HEK293 (cell line): ENCODE measurements around the gene MYADML2.

Experiments
- CTCF ChIA-PET: fragments of 350-600 bp; formaldehyde crosslinking; extraction: SDS; loops from one replicate; lab custom pipeline; 2021; ENCODE audit warnings: antibody characterized with exemption; lab: Yijun Ruan, JAX
- POLR2A ChIA-PET: fragments of 300-600 bp; formaldehyde crosslinking; extraction: SDS; loops from one replicate; lab custom pipeline; 2020; ENCODE audit warnings: antibody characterized with exemption, inconsistent platforms; lab: Yijun Ruan, JAX
- H3K27ac ChIP-seq: fragments of 200-500 bp; sonication (Bioruptor generic); 2 replicates; pipeline ENCODE4 v1.5.1; 2014; ENCODE audit warnings: low read depth, low read length, control low read depth, inconsistent platforms; ENCODE audit errors: extremely low read depth
- H3K36me3 ChIP-seq, 2 experiments: fragments of 200-500 bp in 1 of 2; sonication (Bioruptor generic) in 1 of 2; 1 replicate in 1 of 2; 2 replicates in 1 of 2; pipeline ENCODE4 v1.5.1; 2014 to 2017; ENCODE audit warnings: inconsistent platforms in 2 of 2, low read length in 2 of 2; ENCODE audit not compliant: control insufficient read depth in 2 of 2, insufficient read depth in 1 of 2
- H3K4me1 ChIP-seq: fragments of 200-500 bp; sonication (Bioruptor generic); 2 replicates; pipeline ENCODE4 v1.5.1; 2014; ENCODE audit warnings: mild to moderate bottlenecking, low read length, inconsistent platforms; ENCODE audit not compliant: control insufficient read depth, insufficient read depth
- H3K4me3 ChIP-seq: 2 replicates; pipeline ENCODE4 v1.5.1; 2011; ENCODE audit warnings: low read depth, mild to moderate bottlenecking, control low read depth, low read length, moderate library complexity
- H3K9me3 ChIP-seq: fragments of 200-500 bp; sonication (Bioruptor generic); 2 replicates; pipeline ENCODE4 v1.5.1; 2014; ENCODE audit warnings: low read depth, low read length, inconsistent platforms; ENCODE audit not compliant: control insufficient read depth, insufficient read depth
- AEBP2 ChIP-seq: fragments of 450-650 bp; formaldehyde crosslinking; IDR thresholded peaks from 2 replicates; pipeline ENCODE4 v1.5.1; 2016; ENCODE audit warnings: missing biosample characterization, missing genetic modification characterization, borderline replicate concordance
- EGR2 ChIP-seq: fragments of 450-650 bp; formaldehyde crosslinking; IDR thresholded peaks from 2 replicates; pipeline ENCODE4 v1.5.1; 2016; ENCODE audit warnings: low read depth, missing biosample characterization, missing genetic modification characterization
- ELK4 ChIP-seq: IDR thresholded peaks from 2 replicates; pipeline ENCODE4 v1.6.1; 2011; ENCODE audit warnings: mild to moderate bottlenecking, low read depth, low read length, borderline replicate concordance
- GLIS2 ChIP-seq: fragments of 450-650 bp; formaldehyde crosslinking; IDR thresholded peaks from 2 replicates; pipeline ENCODE4 v1.5.1; 2016; ENCODE audit warnings: missing biosample characterization, missing genetic modification characterization
- HIC1 ChIP-seq: fragments of 450-650 bp; formaldehyde crosslinking; IDR thresholded peaks from 2 replicates; pipeline ENCODE4 v1.5.1; 2016; ENCODE audit warnings: missing biosample characterization, missing genetic modification characterization
- ZBTB17 ChIP-seq: fragments of 450-650 bp; formaldehyde crosslinking; IDR thresholded peaks from 2 replicates; pipeline ENCODE4 v1.5.1; 2016; ENCODE audit warnings: missing biosample characterization, missing genetic modification characterization
- ZFHX2 ChIP-seq: fragments of 450-650 bp; formaldehyde crosslinking; conservative IDR thresholded peaks from 2 replicates; pipeline ENCODE4 v1.5.1; 2016; ENCODE audit warnings: missing biosample characterization, missing genetic modification characterization
- ZFP41 ChIP-seq: fragments of 450-650 bp; formaldehyde crosslinking; IDR thresholded peaks from 2 replicates; pipeline ENCODE4 v1.5.1; 2016; ENCODE audit warnings: missing biosample characterization, missing genetic modification characterization, borderline replicate concordance
- ZIC2 ChIP-seq: fragments of 450-650 bp; formaldehyde crosslinking; IDR thresholded peaks from 2 replicates; pipeline ENCODE4 v1.5.1; 2016; ENCODE audit warnings: missing biosample characterization, missing genetic modification characterization
- ZNF155 ChIP-seq: fragments of 450-650 bp; formaldehyde crosslinking; IDR thresholded peaks from 2 replicates; pipeline ENCODE4 v1.5.1; 2016; ENCODE audit warnings: missing biosample characterization, missing genetic modification characterization
- ZNF350 ChIP-seq: fragments of 450-650 bp; formaldehyde crosslinking; IDR thresholded peaks from 2 replicates; pipeline ENCODE4 v1.5.0; 2017; ENCODE audit warnings: missing biosample characterization, mild to moderate bottlenecking, missing genetic modification characterization
- ZNF548 ChIP-seq: fragments of 450-650 bp; formaldehyde crosslinking; IDR thresholded peaks from 2 replicates; pipeline ENCODE4 v1.5.1; 2016; ENCODE audit warnings: missing biosample characterization, missing genetic modification characterization

MYADML2 gene

GRCh38 chr17:81901167-81902022 is 45.6 kb downstream of the MYADML2 start:
- TF ChIP-seq GLIS2 (tag by site-specific recombination) (peak; percentile 61), ZNF155 (tag by site-specific recombination) (no peak), ZFHX2 (tag by site-specific recombination) (peak; percentile 16), EGR2 (tag by site-specific recombination) (peak; percentile 5; the same call in 1 of the 2 replicates), ZBTB17 (tag by site-specific recombination) (peak; percentile 23; the same call in 1 of the 2 replicates), ZFP41 (no peak), HIC1 (tag by site-specific recombination) (peak; percentile 67; the same call in 1 of the 2 replicates)
- TF ChIP-seq, all 188 proteins: peak for 5
- ChIA-PET CTCF (interaction anchor here (0.9 kb wide), 1 partner anchor 205 kb away, joined by 5 read pairs; no protein-coding TSS in a partner anchor), POLR2A (interaction anchor here (1.1 to 2.2 kb wide), 2 partner anchors 8 to 121 kb away, joined by 4 to 6 read pairs; partner anchors contain the start of genes CENPX and LRRC45)
- Histone ChIP-seq H3K4me1 (0 out of 2 replicates have a peak, but pooled peaks cover 4% of the 10 kb centered on the region), H3K27ac (no peak overlapping the region), H3K36me3 (peaks cover 20 to 72% of the 10 kb centered on the region in 2 experiments), H3K9me3 (no peaks in the 10 kb centered on the region), H3K4me3 (no peak overlapping the region)

- TF ChIP-seq EGR2 (tag by site-specific recombination) (peak; percentile 63), ZFHX2 (tag by site-specific recombination) (peak; percentile 55; the same call in 1 of the 2 replicates), ELK4 (no peak)
- Histone ChIP-seq H3K4me3 (no peak overlapping the region), H3K9me3 (no peaks in the 10 kb centered on the region), H3K36me3 (peaks cover 30 to 68% of the 10 kb centered on the region in 2 experiments), H3K4me1 (0 out of 2 replicates have a peak, but pooled peaks cover 4% of the 10 kb centered on the region), H3K27ac (no peak overlapping the region)
- CTCF ChIA-PET = no interaction called here
- POLR2A ChIA-PET = interaction anchor here (0.6 kb wide), 2 partner anchors 16 to 140 kb away, joined by 3 to 9 read pairs; no protein-coding TSS in a partner anchor
Observed at GRCh38 chr17:81900181-81900820, 46.7 kb downstream of the MYADML2 start.

GRCh38 chr17:81899514-81900166 is 47.4 kb downstream of the MYADML2 start:
- ChIA-PET CTCF (no interaction called here), POLR2A (interaction anchor here (0.6 kb wide), 2 partner anchors 17 to 141 kb away, joined by 3 to 9 read pairs; no protein-coding TSS in a partner anchor)
- Histone ChIP-seq H3K9me3 (no peaks in the 10 kb centered on the region), H3K36me3 (peaks cover 37 to 68% of the 10 kb centered on the region in 2 experiments), H3K4me3 (no peak overlapping the region), H3K4me1 (0 out of 2 replicates have a peak, but pooled peaks cover 4% of the 10 kb centered on the region), H3K27ac (no peak overlapping the region; the same call in 1 of the 2 replicates)
- TF ChIP-seq AEBP2 (tag by site-specific recombination) = no peak
- TF ChIP-seq ZNF548 (tag by site-specific recombination) = no peak
- TF ChIP-seq ZNF350 (tag by site-specific recombination) = no peak
- TF ChIP-seq ZIC2 (tag by site-specific recombination) = peak; percentile 56
